Measurements from ENCODE around the gene CYTH3.

DNA sequence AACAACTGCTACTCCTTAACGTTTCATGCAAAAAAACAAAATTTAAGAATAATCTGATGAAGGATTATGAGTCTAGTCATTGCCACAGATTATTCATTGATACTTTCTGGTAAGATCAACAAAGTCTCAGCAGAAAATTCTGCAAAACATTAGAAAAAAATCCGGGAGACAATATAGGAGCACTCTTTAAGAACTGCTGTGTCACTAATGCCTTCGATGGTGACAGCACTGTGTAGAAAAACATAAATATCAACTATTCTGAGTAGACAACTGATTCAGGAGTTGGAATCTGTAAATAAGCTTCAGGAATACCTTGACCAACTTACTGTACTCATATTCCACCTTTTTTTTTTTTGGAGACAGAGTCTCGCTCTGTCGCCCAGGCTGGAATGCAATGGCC, 69.0 kb downstream of the CYTH3 start:
- no peak for TF ChIP-seq JUN (IDR thresholded peaks at IDR 0.05)
- no peak for TF ChIP-seq EHMT2 (IDR thresholded peaks at IDR 0.05; ENCODE audit: low read depth)

All from A549 (cell line).